Adipose tissue (tissue), 3 donors: Measurements from ENCODE around the gene KRTAP6-3. TPM values are rescaled to one million over a fixed set of nuclear protein-coding genes. Genes with fewer than 3 reads are reported as not detected.

Experiments
- H3K27ac ChIP-seq: one replicate; pipeline ENCODE4 v1.5.1; 2013; ENCODE audit warnings: low read depth, low read length
- WGBS, 3 donors: extraction: QIAGEN DNeasy Blood & Tissue Kit; methylation state at CpG; one replicate each; pipeline ENCODE4 v1.1.7; 2013; 5-methylcytosine and 5-hydroxymethylcytosine counted together
- polyA plus RNA-seq, 3 donors: library from polyadenylated mRNA; stranded (reverse); fragments of 200-250 nt; gene quantifications; one replicate each; pipeline ENCODE4 v1.2.3, GENCODE V29; 2013
- donor health status: healthy with polysubstance abuse.
- donor health status: Bipolar disorder and iron deficiency.
- donor health status: healthy.

KRTAP6-3 gene
- polyA plus RNA-seq, 3 donors: not detected

- no peak overlapping the region for H3K27ac ChIP-seq
Measured at GRCh38 chr21:30620080-30620479, 27.8 kb downstream of the KRTAP6-3 start.

- WGBS, 3 donors: 76 to 83% (median 80%) methylated on average over 3 of the region's 3 CpGs
- no peak within 1 kb of the TSS for H3K27ac ChIP-seq
Measured at GRCh38 chr21:30620522-30620921, 28.3 kb downstream of the KRTAP6-3 start, which contains the start of gene KRTAP20-4. Gene KRTAP20-4, plus strand, starts transcription at chr21:30620627.

- no peak overlapping the region for H3K27ac ChIP-seq
- 84 to 90% (median 88%) methylated on average over 3 of the region's 3 CpGs for WGBS, 3 donors
Measured at GRCh38 chr21:30623362-30623761, 31.1 kb downstream of the KRTAP6-3 start.

DNA sequence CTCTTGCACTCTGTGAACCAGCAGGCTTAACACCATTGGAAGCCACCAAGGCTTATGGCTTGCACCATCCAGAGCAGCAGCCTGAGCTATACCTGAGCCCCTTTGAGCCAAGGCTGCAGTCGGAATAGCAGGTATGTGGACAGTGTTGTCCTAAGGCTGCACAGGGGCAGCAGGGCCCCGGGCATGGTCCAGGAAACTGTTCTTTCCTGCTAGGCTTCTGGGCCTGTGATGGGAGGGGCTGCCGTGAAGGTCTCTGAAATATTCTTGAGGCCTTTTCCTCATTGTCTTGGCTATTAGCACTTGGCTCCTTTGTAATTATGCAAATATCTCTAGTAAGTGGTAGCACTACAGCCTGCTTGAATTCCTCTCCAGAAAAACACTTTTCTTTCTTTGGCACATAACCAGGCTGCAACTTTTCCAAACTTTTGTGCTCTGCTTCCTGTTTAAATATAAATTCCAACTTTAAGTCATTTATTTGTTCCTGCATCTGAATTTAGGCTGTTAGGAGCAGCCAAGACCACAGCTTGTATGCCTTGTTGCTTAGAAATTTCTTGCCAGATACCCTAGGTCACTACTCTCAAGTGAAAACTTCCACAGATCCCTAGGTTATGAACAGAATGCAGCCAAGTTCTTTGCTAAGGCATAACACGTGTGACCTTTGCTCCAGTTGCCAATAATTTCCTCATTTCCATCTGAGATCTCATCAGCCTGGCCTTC is 33.4 kb downstream of the KRTAP6-3 start:
- whole genome bisulfite sequencing, 3 donors: 54 to 64% (median 62%) methylated on average over 4 of the region's 4 CpGs
- H3K27ac ChIP-seq: no peak overlapping the region

DNA sequence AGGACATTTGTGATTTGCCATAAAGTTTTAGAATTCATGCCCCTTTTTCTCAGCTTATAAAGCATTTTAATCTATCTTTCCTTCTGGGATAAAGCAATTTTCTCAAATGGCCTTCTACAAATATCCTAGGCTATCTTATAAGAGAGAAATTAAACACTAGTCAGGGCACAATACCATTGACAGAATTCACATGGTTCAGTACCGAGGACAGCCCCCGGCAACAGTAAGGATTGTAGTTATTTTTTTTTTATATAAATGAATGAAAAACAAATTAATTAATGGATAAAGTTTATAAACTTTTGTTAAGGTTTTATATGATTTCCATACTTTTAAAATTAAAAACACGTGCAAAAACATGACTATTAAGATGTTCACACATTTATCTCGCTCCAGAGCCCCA is 35.9 kb downstream of the KRTAP6-3 start:
- WGBS, 3 donors: 76 to 92% (median 79%) methylated on average over 4 of the region's 4 CpGs
- no peak overlapping the region for H3K27ac ChIP-seq

- 30 to 41% (median 40%) methylated on average over 1 of the region's 1 CpG for WGBS, 3 donors
- no peak overlapping the region for H3K27ac ChIP-seq
Measured at GRCh38 chr21:30629200-30629599, 37.0 kb downstream of the KRTAP6-3 start.

DNA sequence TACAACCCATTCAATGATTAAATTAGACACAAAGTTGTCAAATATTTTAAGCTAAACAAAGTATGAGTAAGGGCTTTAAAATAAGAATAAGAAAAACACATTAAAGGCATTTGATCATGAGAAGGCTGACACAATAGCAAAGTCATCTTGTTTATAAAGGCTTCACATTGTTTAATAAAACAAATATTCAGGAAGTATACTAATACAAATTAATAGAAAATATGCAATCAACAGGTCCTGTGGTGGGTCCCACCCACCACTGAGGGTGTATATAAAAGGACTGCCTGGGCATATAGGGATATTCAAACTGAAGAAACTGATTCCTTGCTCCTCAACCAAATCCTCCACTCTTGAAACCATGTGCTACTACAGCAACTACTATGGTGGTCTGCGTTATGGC is 42.7 kb downstream of the KRTAP6-3 start, which contains the start of gene KRTAP20-2:
KRTAP20-2 (plus strand) TSS at position 301 of the 400 bp plus-strand sequence; CDS start at position 359, 58 bp downstream.
- WGBS, 3 donors: 81 to 96% (median 90%) methylated on average over 1 of the region's 1 CpG
- no peak within 1 kb of the TSS for H3K27ac ChIP-seq

GRCh38 chr21:30638686-30639085 is 46.4 kb downstream of the KRTAP6-3 start:
- H3K27ac ChIP-seq: no peak overlapping the region
- 79 to 86% (median 85%) methylated on average over 3 of the region's 3 CpGs for WGBS, 3 donors

DNA sequence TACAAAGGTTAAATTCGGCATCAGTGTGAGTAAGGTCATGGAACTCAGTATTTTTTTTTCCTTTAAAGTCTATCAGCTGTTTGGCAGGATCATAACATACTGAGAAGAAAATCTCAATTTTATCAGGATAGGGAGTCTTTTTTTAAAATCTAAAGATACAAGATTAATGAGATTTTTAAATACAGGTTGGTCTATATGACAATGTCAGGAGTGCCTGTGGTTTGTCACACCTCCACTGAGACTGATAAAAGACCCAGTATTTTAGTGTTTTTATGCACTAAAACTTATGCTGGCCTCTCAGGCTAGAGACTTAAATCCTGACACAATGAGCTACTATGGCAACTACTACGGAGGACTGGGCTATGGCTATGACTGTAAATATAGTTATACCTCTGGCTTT is 50.3 kb downstream of the KRTAP6-3 start, which contains the start of gene KRTAP20-3:
KRTAP20-3 (plus strand) TSS at position 301 of the 400 bp plus-strand sequence.
- H3K27ac ChIP-seq: no peak within 1 kb of the TSS
- 79 to 88% (median 82%) methylated on average over 2 of the region's 2 CpGs for WGBS, 3 donors

Other genes with a start within 250 kb of the KRTAP6-3 start
- gene KRTAP23-1, start 243.8 kb upstream of the KRTAP6-3 start, polyA plus RNA-seq: not detected
- not detected for gene KRTAP13-2, start 220.2 kb upstream of the KRTAP6-3 start, polyA plus RNA-seq
- gene KRTAP13-1, start 196.4 kb upstream of the KRTAP6-3 start, polyA plus RNA-seq: not detected
- gene KRTAP13-3, start 166.5 kb upstream of the KRTAP6-3 start, polyA plus RNA-seq: not detected
- not detected for gene KRTAP13-4, start 162.2 kb upstream of the KRTAP6-3 start, polyA plus RNA-seq
- not detected for gene KRTAP15-1, start 152.2 kb upstream of the KRTAP6-3 start, polyA plus RNA-seq
- gene KRTAP19-1, start 112.1 kb upstream of the KRTAP6-3 start, polyA plus RNA-seq: not detected
- not detected for gene KRTAP19-2, start 105.0 kb upstream of the KRTAP6-3 start, polyA plus RNA-seq
- gene KRTAP19-3, start 100.4 kb upstream of the KRTAP6-3 start, polyA plus RNA-seq: not detected
- gene KRTAP19-4, start 95.3 kb upstream of the KRTAP6-3 start, polyA plus RNA-seq: not detected
- gene KRTAP19-5, start 90.3 kb upstream of the KRTAP6-3 start, polyA plus RNA-seq: not detected
- not detected for gene KRTAP19-6, start 50.6 kb upstream of the KRTAP6-3 start, polyA plus RNA-seq
- not detected for gene KRTAP19-7, start 31.1 kb upstream of the KRTAP6-3 start, polyA plus RNA-seq
- gene KRTAP22-2, start 2.0 kb upstream of the KRTAP6-3 start, polyA plus RNA-seq: not detected
- gene KRTAP6-2, start 6.5 kb downstream of the KRTAP6-3 start, polyA plus RNA-seq: not detected
- gene KRTAP22-1, start 8.6 kb downstream of the KRTAP6-3 start, polyA plus RNA-seq: not detected
- gene KRTAP6-1, start 21.5 kb downstream of the KRTAP6-3 start, polyA plus RNA-seq: not detected
- not detected for gene KRTAP20-1, start 24.0 kb downstream of the KRTAP6-3 start, polyA plus RNA-seq
- not detected for gene KRTAP20-4, start 28.2 kb downstream of the KRTAP6-3 start, polyA plus RNA-seq
- not detected for gene KRTAP20-2, start 42.8 kb downstream of the KRTAP6-3 start, polyA plus RNA-seq
- not detected for gene KRTAP20-3, start 50.4 kb downstream of the KRTAP6-3 start, polyA plus RNA-seq
- gene KRTAP21-3, start 126.3 kb downstream of the KRTAP6-3 start, polyA plus RNA-seq: not detected
- gene KRTAP21-2, start 154.8 kb downstream of the KRTAP6-3 start, polyA plus RNA-seq: not detected
- not detected for gene KRTAP21-1, start 163.0 kb downstream of the KRTAP6-3 start, polyA plus RNA-seq
- gene KRTAP8-1, start 220.8 kb downstream of the KRTAP6-3 start, polyA plus RNA-seq: not detected
- not detected for gene KRTAP7-1, start 237.3 kb downstream of the KRTAP6-3 start, polyA plus RNA-seq